ENCODE data around the gene BCL6.

Gene BCL6

GRCh38 chr3:187695449-187695848 is 49.8 kb downstream of the BCL6 start:
- Histone ChIP-seq H3K9ac (no peak overlapping the region), H4K20me1 (ENCODE audit: insufficient read depth) (no peaks in the 10 kb centered on the region), H3K4me3 (IDR thresholded peaks at IDR 0.05; ENCODE audit: insufficient read depth, low read depth, low read length) (no peak overlapping the region), H3K27ac (no peak overlapping the region), H3K4me1 (ENCODE audit: low read depth, poor library complexity, severe bottlenecking) (no peaks in the 10 kb centered on the region), H3K36me3 (ENCODE audit: insufficient read depth) (no peaks in the 10 kb centered on the region), H3K27me3 (ENCODE audit: insufficient read depth, low read depth) (no peaks in the 10 kb centered on the region), H3K79me2 (ENCODE audit: insufficient read depth, low read depth) (no peaks in the 10 kb centered on the region), H3K4me2 (no peak overlapping the region), H2AFZ (ENCODE audit: low read depth) (no peak overlapping the region)
- no peak for TF ChIP-seq CTCF (conservative IDR thresholded peaks at IDR 0.05; ENCODE audit: low read depth, low read length)

GRCh38 chr3:187694801-187695200 is 50.5 kb downstream of the BCL6 start:
- Histone ChIP-seq H2AFZ (ENCODE audit: low read depth) (no peak overlapping the region), H3K79me2 (ENCODE audit: insufficient read depth, low read depth) (no peaks in the 10 kb centered on the region), H3K4me2 (no peak overlapping the region), H3K27me3 (ENCODE audit: insufficient read depth, low read depth) (no peaks in the 10 kb centered on the region), H3K27ac (no peak overlapping the region), H3K36me3 (ENCODE audit: insufficient read depth) (no peaks in the 10 kb centered on the region), H3K9ac (no peak overlapping the region), H3K4me3 (IDR thresholded peaks at IDR 0.05; ENCODE audit: insufficient read depth, low read depth, low read length) (no peak overlapping the region), H3K4me1 (ENCODE audit: low read depth, poor library complexity, severe bottlenecking) (no peaks in the 10 kb centered on the region), H4K20me1 (ENCODE audit: insufficient read depth) (no peaks in the 10 kb centered on the region)
- TF ChIP-seq CTCF (conservative IDR thresholded peaks at IDR 0.05; ENCODE audit: low read depth, low read length): no peak

- no peak overlapping the region for H2AFZ ChIP-seq (ENCODE audit: low read depth)
- H3K4me2 ChIP-seq: no peak overlapping the region
- H3K79me2 ChIP-seq (ENCODE audit: insufficient read depth, low read depth): no peaks in the 10 kb centered on the region
- TF ChIP-seq CTCF (conservative IDR thresholded peaks at IDR 0.05; ENCODE audit: low read depth, low read length): no peak
- H3K27me3 ChIP-seq (ENCODE audit: insufficient read depth, low read depth): no peaks in the 10 kb centered on the region
- no peak overlapping the region for H3K9ac ChIP-seq
- no peak overlapping the region for H3K27ac ChIP-seq
- H3K4me1 ChIP-seq (ENCODE audit: low read depth, poor library complexity, severe bottlenecking): no peaks in the 10 kb centered on the region
- no peaks in the 10 kb centered on the region for H3K36me3 ChIP-seq (ENCODE audit: insufficient read depth)
- H3K4me3 ChIP-seq (IDR thresholded peaks at IDR 0.05; ENCODE audit: insufficient read depth, low read depth, low read length): no peak overlapping the region
- no peaks in the 10 kb centered on the region for H4K20me1 ChIP-seq (ENCODE audit: insufficient read depth)
Measured at GRCh38 chr3:187693431-187693830, 51.8 kb downstream of the BCL6 start.

GRCh38 chr3:187689984-187690383 is 55.3 kb downstream of the BCL6 start:
- H3K27ac ChIP-seq: no peak overlapping the region
- TF ChIP-seq CTCF (conservative IDR thresholded peaks at IDR 0.05; ENCODE audit: low read depth, low read length): no peak
- no peaks in the 10 kb centered on the region for H3K79me2 ChIP-seq (ENCODE audit: insufficient read depth, low read depth)
- no peak overlapping the region for H3K4me2 ChIP-seq
- H3K4me1 ChIP-seq (ENCODE audit: low read depth, poor library complexity, severe bottlenecking): peaks cover 2% of the 10 kb centered on the region
- H2AFZ ChIP-seq (ENCODE audit: low read depth): no peak overlapping the region
- H3K9ac ChIP-seq: no peak overlapping the region
- no peaks in the 10 kb centered on the region for H3K36me3 ChIP-seq (ENCODE audit: insufficient read depth)
- H3K27me3 ChIP-seq (ENCODE audit: insufficient read depth, low read depth): no peaks in the 10 kb centered on the region
- no peak overlapping the region for H3K4me3 ChIP-seq (IDR thresholded peaks at IDR 0.05; ENCODE audit: insufficient read depth, low read depth, low read length)
- H4K20me1 ChIP-seq (ENCODE audit: insufficient read depth): no peaks in the 10 kb centered on the region
